ENCODE measurements around the gene PCED1B.
"Not testable (repeated sequence)": the region's sequence is repeated elsewhere in the genome, so short reads cannot be mapped to it uniquely, and the experiment has no call there.

Gene PCED1B

GRCh38 chr12:47079468-47079980 is at the start of gene PCED1B, which contains the start of gene AMIGO2:
Gene PCED1B (plus strand): TSS chr12:47079621. CDS start chr12:47235064, 155,443 bp downstream.
Gene AMIGO2 (minus strand): TSS chr12:47079959. CDS start chr12:47079002, 957 bp downstream.
- peak; percentile 15 for DNase-seq

- no peak for DNase-seq
Measured at GRCh38 chr12:47029903-47030302, 49.5 kb upstream of the PCED1B start.

- peak; percentile 24 for DNase-seq
Measured at GRCh38 chr12:47032644-47033043, 46.8 kb upstream of the PCED1B start.

GRCh38 chr12:47033081-47033480 is 46.3 kb upstream of the PCED1B start:
- DNase-seq = no peak

- no peak for DNase-seq
Measured at GRCh38 chr12:47033789-47034555, 45.4 kb upstream of the PCED1B start.

- DNase-seq = no peak
Measured at GRCh38 chr12:47034661-47035060, 44.8 kb upstream of the PCED1B start.

GRCh38 chr12:47035484-47035883 is 43.9 kb upstream of the PCED1B start:
- no peak for DNase-seq

- no peak for DNase-seq
Measured at GRCh38 chr12:47038270-47038748, 41.1 kb upstream of the PCED1B start.

GRCh38 chr12:47039079-47039478 is 40.3 kb upstream of the PCED1B start:
- no peak for DNase-seq

- DNase-seq = no peak
Measured at GRCh38 chr12:47039756-47040155, 39.7 kb upstream of the PCED1B start.

- DNase-seq = no peak
Measured at GRCh38 chr12:47041327-47041726, 38.1 kb upstream of the PCED1B start.

- no peak for DNase-seq
Measured at GRCh38 chr12:47048541-47048940, 30.9 kb upstream of the PCED1B start.

GRCh38 chr12:47051291-47051690 is 28.1 kb upstream of the PCED1B start:
- DNase-seq = not testable (repeated sequence)

GRCh38 chr12:47052274-47052673 is 27.1 kb upstream of the PCED1B start:
- no peak for DNase-seq

- no peak for DNase-seq
Measured at GRCh38 chr12:47053961-47054360, 25.5 kb upstream of the PCED1B start.

- DNase-seq = no peak
Measured at GRCh38 chr12:47054659-47055058, 24.8 kb upstream of the PCED1B start.

GRCh38 chr12:47055856-47056255 is 23.6 kb upstream of the PCED1B start:
- DNase-seq = not testable (repeated sequence)

GRCh38 chr12:47056944-47057343 is 22.5 kb upstream of the PCED1B start:
- DNase-seq = not testable (repeated sequence)

GRCh38 chr12:47058640-47059039 is 20.8 kb upstream of the PCED1B start:
- DNase-seq = not testable (repeated sequence)

- DNase-seq = no peak
Measured at GRCh38 chr12:47065546-47065945, 13.9 kb upstream of the PCED1B start.

GRCh38 chr12:47066278-47067025 is 13.0 kb upstream of the PCED1B start:
- no peak for DNase-seq

GRCh38 chr12:47067176-47067575 is 12.2 kb upstream of the PCED1B start:
- no peak for DNase-seq

GRCh38 chr12:47067771-47068431 is 11.5 kb upstream of the PCED1B start:
- DNase-seq = no peak

Measured in NCI-H345 (cell line).